Measurements from ENCODE around the gene QSOX1. TPM values are rescaled to one million over a fixed set of nuclear protein-coding genes. Genes with fewer than 3 reads are reported as not detected.

The QSOX1 gene
- total and polyA plus RNA-seq, 2 of the 4 experiments (the other 2 are of a cell fraction), result 102 to 791 TPM

DNA sequence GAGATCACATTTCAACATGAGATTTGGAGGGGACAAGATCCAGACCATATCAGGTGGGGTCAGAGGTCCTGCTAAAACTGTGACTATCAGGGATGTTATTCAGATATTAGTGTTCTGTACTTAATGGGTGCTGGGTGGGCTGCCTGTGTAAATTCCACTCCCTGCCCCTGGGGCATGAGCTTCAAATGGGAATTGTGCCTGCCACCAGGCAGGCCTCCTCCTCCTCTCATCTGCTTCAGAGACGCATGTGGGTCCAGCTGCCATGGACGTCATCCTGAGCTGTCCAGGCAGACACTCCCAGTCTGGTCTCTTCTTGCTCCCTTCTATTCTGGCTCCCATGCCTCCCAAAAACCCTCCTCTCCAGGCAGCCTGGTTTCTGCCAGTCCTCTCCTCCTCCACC is 10.4 kb downstream of the QSOX1 start:
- Histone ChIP-seq H2AFZ (replicated peaks; ENCODE audit: low read length, poor library complexity) (no peak overlapping the region), H2BK20ac (ENCODE audit: low read depth, low read length) (no peak overlapping the region), H2AK5ac (ENCODE audit: low read depth, low read length) (no peak overlapping the region), H3K9me1 (ENCODE audit: insufficient read depth, low read length) (peaks cover 46% of the 10 kb centered on the region), H2BK120ac (ENCODE audit: low read depth, low read length) (no peak overlapping the region), H2AK9ac (replicated peaks; ENCODE audit: low read depth, low read length, poor library complexity) (no peak overlapping the region), H3K27me3 (ENCODE audit: control insufficient read depth, insufficient read depth, low read length) (no peaks in the 10 kb centered on the region), H3K18ac (ENCODE audit: low read depth, low read length) (no peak overlapping the region), H3K4me1 (ENCODE audit: control insufficient read depth, insufficient read depth, low read length) (peaks cover 54% of the 10 kb centered on the region), H2BK15ac (ENCODE audit: low read depth, low read length) (no peak overlapping the region), H3K4me2 (ENCODE audit: low read depth, low read length) (peak overlapping the region; percentile 1; the same call in 1 of the 2 replicates), H3K14ac (replicated peaks; ENCODE audit: low read depth, low read length) (no peak overlapping the region), H4K8ac (ENCODE audit: low read depth in 2 of 2, low read length in 2 of 2) (no peak overlapping the region), H3K23ac (ENCODE audit: low read depth, low read length) (no peak overlapping the region), H3K36me3 (ENCODE audit: control insufficient read depth, insufficient read depth, low read length) (peaks cover 63% of the 10 kb centered on the region), H4K20me1 (ENCODE audit: insufficient read depth, low read length) (peaks cover 100% of the 10 kb centered on the region), H3K27ac (ENCODE audit: insufficient read depth, low read length) (no peak overlapping the region), H3K79me1 (ENCODE audit: low read depth in 1 of 2, low read length in 2 of 2) (peaks cover 55 to 87% of the 10 kb centered on the region in 2 experiments), H3K9me3 (ENCODE audit: control insufficient read depth, insufficient read depth, low read length) (no peaks in the 10 kb centered on the region), H2BK5ac (ENCODE audit: low read depth, low read length, poor library complexity, severe bottlenecking) (no peak overlapping the region), H3K9ac (ENCODE audit: low read depth, low read length) (no peak overlapping the region), H3K56ac (ENCODE audit: extremely low read depth, insufficient read depth, low read length) (no peak overlapping the region), H4K5ac (ENCODE audit: low read depth, low read length) (no peak overlapping the region), H4K91ac (ENCODE audit: insufficient read depth, low read depth, low read length) (no peak overlapping the region), H3K4ac (ENCODE audit: low read depth, low read length) (no peak overlapping the region), H3K4me3 (ENCODE audit: insufficient read depth, low read depth, low read length) (no peak overlapping the region)
- in situ Hi-C loops (cut with MboI; ENCODE audit: low sequenced_read_pairs), result loop anchor here (25.0 kb wide), 1 partner anchor 453 kb away; no protein-coding TSS in a partner anchor
- ATAC-seq (ENCODE audit: low read depth) (no peak), DNase-seq (no peak)
- ChIA-PET CTCF (interaction anchor here (0.6 to 1.0 kb wide), 2 partner anchors 14 to 298 kb away, joined by 3 read pairs; no protein-coding TSS in a partner anchor), POLR2A (ENCODE audit: unreplicated experiment) (no interaction called here)
- no peak for TF ChIP-seq RCOR1 (IDR thresholded peaks at IDR 0.05; ENCODE audit: insufficient replicate concordance, low read length)
- TF ChIP-seq, protein P1, sequence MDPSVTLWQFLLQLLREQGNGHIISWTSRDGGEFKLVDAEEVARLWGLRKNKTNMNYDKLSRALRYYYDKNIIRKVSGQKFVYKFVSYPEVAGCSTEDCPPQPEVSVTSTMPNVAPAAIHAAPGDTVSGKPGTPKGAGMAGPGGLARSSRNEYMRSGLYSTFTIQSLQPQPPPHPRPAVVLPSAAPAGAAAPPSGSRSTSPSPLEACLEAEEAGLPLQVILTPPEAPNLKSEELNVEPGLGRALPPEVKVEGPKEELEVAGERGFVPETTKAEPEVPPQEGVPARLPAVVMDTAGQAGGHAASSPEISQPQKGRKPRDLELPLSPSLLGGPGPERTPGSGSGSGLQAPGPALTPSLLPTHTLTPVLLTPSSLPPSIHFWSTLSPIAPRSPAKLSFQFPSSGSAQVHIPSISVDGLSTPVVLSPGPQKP (IDR thresholded peaks at IDR 0.05; ENCODE audit: borderline replicate concordance, low read depth, low read length), result no peak
- intact Hi-C loops (cut with micrococcal nuclease), result no loop called here
- WGBS, 2 experiments (ENCODE audit: extremely low coverage in 2 of 2, insufficient read length in 1 of 2), result 100% methylated on average over 1 of the region's 2 CpGs; no CpG with 5 or more reads in 1 of the 2 experiments
- dilution Hi-C loops (cut with HindIII; ENCODE audit: low sequenced_read_pairs, unreplicated experiment), result loop anchor here (25.0 kb wide), 1 partner anchor 128 kb away; no protein-coding TSS in a partner anchor
- BruUV-seq (replicated peaks), result no TSS peak
